GM13977 (cell line): Measurements from ENCODE around the gene ALG12.

Experiments
- DNase-seq: peaks from one replicate; pipeline ENCODE4 v3.0.0; 2012; ENCODE audit warnings: low spot score
- in situ Hi-C: fragments of 300-500 bp; cut with MboI; formaldehyde crosslinking; loops from one replicate; pipeline ENCODE4 v1.12.0; 2022; ENCODE audit warnings: low sequenced_read_pairs, low pct_unique_long_range_greater_than_20kb, mixed read lengths, inconsistent platforms; ENCODE audit not compliant: unreplicated experiment
- TF ChIP-seq, protein P1 (sequence below): IDR thresholded peaks from 2 replicates; pipeline ENCODE4 v1.5.1; 2012; ENCODE audit warnings: mild to moderate bottlenecking, control low read depth; ENCODE audit not compliant: insufficient read depth; ENCODE audit errors: extremely low read depth, missing control alignments

ALG12 gene

DNA sequence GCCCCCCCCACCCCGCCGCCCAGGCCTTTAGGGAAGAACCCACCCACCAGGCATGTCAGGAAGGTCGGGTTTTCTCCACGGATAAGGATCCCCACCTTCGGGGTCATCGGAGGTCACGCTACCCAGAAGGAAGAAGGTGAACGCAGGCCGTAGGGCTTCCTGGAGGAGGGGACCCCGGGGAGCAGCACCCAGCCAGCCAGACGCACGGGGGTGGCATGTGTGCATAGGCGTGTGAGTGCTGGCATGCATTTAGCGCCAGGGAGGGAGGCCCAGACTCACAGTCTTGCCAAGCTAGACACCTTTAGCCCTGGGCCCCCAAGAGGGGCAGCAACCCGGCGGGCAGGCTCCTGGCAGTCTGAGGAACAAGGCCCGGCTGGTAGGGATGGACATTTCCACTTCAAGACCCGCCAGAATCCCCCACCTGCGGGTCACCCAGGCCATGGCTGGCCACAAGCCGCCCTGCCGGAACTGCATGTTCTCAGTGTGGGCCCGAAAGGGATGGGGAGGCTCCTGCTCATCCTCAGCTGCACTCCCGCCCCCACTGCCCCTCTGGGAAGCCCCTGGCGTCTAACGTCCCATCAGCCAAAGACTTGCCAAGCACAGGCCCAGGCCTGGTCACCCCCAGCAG, 25.6 kb upstream of the ALG12 start:
- no peak for DNase-seq
- in situ Hi-C loops = loop anchor here (25.0 kb wide), 1 partner anchor 93 kb away; no protein-coding TSS in a partner anchor
- TF ChIP-seq, protein P1, sequence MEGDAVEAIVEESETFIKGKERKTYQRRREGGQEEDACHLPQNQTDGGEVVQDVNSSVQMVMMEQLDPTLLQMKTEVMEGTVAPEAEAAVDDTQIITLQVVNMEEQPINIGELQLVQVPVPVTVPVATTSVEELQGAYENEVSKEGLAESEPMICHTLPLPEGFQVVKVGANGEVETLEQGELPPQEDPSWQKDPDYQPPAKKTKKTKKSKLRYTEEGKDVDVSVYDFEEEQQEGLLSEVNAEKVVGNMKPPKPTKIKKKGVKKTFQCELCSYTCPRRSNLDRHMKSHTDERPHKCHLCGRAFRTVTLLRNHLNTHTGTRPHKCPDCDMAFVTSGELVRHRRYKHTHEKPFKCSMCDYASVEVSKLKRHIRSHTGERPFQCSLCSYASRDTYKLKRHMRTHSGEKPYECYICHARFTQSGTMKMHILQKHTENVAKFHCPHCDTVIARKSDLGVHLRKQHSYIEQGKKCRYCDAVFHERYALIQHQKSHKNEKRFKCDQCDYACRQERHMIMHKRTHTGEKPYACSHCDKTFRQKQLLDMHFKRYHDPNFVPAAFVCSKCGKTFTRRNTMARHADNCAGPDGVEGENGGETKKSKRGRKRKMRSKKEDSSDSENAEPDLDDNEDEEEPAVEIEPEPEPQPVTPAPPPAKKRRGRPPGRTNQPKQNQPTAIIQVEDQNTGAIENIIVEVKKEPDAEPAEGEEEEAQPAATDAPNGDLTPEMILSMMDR = no peak

DNA sequence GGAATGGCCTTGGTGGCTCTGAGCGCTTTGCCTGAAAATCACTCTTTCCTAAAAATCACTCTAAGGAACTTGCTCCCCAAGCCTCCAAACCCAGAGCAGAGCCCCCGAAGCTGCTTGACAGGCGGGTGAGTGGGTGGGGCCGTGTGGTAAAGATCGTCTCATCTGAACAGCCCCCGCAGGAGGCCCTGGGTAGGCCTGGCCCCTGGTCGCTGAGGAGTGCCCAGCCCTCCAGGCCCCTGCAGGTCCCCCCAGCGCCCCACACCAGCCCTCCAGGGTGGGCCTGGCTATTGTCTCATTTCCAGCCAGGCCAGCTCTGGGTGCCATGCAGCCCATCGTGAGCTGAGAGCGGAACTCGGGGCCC, 25.1 kb upstream of the ALG12 start:
- in situ Hi-C loops = loop anchor here (25.0 kb wide), 1 partner anchor 94 kb away; no protein-coding TSS in a partner anchor
- TF ChIP-seq, protein P1 = no peak
- DNase-seq = no peak

DNA sequence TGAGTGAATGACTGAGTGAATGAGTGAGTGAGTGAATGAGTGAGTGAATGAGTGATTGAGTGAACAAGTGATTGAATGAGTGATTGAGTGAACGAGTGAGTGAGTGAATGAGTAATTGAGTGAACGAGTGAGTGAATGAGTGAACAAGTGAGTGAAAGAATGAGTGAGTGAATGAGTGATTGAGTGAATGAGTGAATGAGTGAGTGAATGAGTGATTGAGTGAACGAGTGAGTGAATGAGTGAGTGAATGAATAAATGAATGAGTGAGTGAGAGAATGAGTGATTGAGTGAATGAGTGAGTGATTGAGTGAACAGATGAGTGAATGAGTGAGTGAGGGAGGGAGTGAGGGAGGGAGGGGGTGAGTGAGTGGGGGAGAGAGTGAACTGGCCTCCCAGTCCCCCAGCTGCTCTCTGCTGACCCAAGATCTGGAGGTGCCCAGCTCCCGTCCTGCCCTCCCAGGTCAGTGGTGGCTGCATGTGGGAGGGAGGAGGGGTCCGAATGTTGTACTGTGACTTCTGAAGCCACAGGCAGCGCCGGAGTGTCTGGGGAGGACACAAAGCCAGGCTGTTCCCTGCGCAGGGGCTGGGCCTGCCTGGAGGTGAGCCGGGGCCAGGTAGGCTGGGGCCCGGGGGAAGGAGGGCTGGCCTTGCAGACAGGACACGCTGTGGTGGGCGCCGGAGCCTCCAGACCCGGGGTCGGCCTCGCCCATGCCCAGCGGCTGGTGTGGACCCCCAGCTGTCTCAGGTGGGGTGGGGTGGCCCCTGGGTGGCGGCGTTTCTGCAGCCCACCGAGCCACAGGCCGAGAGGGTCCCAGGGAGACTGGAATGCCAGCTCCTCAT, 24.5 kb upstream of the ALG12 start:
- in situ Hi-C loops = loop anchor here (25.0 kb wide), 1 partner anchor 95 kb away; no protein-coding TSS in a partner anchor
- DNase-seq = no peak
- TF ChIP-seq, protein P1 = no peak

DNA sequence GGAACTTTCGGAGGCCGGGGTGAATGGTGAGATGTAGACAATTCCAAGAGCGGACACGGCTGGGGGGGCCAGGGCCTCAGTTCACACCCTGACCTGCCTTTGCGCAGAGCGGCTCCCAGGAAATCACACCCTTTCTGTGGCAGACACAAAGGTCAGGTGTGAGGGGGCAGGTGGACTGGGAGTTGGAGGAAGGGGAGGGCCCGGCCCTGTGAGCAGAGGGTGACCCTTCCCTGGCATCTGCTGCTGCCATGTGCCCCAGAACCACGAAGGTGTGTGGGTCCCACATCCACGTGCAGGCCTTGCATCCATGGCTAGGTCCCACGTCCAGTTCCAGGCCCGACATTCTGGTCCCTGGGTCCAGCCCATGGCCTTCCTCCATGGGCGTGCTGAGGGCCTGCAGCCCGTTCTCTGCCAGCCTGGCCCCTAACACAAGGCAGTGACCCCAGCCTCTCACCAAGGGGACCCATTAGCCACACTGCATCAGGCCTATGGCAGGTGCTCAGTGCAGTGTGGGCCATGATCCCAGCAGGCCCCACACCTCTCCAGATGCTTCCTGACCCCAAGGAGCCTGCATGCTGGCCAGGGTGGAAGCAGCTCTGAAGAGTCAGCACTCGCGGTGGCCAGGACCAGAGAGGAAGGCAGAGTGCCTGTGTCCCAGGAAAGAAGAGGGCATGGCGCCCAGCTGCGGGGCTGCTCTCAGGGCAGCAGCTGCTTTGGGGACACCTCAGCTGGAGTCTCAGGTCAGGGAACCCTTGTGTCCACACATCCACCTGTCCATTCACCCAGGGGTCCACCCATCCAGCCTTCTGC, 23.5 kb upstream of the ALG12 start:
- no peak for DNase-seq
- TF ChIP-seq, protein P1 = no peak
- in situ Hi-C loops = loop anchor here (25.0 kb wide), 1 partner anchor 96 kb away; no protein-coding TSS in a partner anchor

DNA sequence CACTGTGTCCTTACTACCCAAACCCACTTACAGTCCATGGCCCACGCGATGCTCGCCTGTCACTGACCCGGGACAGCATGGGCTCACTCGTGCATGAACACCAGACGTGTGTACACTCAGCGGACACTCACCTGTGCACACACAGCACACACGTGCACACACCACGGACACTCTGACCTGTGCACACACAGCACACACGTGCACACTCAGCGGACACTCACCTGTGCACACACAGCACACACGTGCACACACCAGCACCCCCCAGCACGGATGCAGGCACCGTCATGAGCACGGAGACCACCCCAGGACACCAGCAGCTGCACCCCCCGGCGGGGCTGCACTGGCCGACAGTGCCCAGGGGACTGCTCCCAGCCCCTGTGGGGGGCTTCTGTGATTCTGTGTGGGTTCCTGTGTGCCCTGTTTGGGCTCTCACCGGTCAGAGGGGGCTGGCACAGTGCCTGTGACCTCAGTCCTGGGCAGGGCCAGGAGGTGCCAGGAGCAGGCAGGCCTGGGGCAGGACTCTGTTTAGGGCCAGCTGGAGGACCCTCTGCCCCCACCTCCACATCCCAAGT, 20.4 kb upstream of the ALG12 start:
- TF ChIP-seq, protein P1 = no peak
- in situ Hi-C loops = loop anchor here (25.0 kb wide), 1 partner anchor 99 kb away; no protein-coding TSS in a partner anchor
- no peak for DNase-seq
